GM19455 (cell line): ENCODE measurements around the gene YIPF3.
"Not testable (repeated sequence)": the region's sequence is repeated elsewhere in the genome, so short reads cannot be mapped to it uniquely, and the experiment has no call there.

Source experiments
- ATAC-seq: cut with Tn5 transposase; IDR thresholded peaks from one replicate; pipeline ENCODE4 v1.9.1; 2021; ENCODE audit not compliant: unreplicated experiment

The YIPF3 gene

DNA sequence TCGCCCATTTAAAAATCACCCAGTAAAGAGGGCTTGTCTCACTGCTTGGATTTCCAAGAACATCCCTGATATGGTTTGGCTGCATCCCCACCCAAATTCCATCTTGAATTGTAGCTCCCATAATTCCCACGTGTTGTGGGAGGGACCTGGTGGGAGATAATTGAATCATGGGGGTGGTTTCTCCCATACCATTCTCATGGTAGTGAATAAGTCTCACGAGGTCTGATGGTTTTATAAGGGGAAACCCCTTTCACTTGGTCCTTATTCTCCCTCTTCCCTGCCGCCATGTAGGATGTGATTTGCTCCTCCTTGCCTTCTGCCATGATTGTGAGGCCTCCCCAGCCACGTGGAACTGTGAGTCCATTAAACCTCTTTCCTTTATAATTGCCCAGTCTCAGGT is 49.5 kb downstream of the YIPF3 start:
- ATAC-seq, result not testable (repeated sequence)

DNA sequence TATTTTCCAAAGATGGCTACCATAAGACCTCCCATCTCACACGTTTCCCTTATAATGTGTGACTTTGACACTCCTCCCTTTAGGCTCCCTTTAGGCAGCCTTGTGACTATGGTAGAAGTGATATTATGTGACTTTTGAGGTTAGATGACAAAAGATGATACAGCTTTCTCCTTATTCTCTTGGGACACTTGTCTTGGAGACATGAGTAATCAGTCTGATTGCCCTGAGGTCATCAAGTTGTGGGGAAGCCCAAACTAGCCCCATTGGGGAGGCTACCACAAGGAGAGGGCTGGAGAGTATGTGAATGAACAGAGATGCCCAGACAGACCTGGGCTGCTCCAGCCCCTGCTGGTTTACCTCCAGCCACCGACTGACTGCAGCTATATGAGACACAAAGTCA is 50.8 kb downstream of the YIPF3 start:
- ATAC-seq, result no peak

DNA sequence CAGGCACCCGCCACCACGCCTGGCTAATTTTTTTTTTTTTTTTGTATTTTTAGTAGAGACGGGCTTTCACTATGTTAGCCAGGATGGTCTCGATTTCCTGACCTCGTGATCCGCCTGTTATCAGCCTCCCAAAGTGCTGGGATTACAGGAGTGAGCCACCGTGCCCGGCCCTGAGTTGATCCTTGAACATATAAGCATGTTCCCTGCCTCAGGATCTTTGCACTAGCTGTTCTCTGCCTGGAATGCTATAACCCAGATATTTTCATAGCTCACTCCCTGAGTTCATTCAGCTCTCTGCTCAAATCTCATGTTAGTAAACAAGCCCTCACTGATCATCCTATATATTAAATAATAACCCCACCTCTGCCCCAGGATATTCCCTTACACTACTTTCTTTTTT is 52.4 kb downstream of the YIPF3 start:
- no peak for ATAC-seq

DNA sequence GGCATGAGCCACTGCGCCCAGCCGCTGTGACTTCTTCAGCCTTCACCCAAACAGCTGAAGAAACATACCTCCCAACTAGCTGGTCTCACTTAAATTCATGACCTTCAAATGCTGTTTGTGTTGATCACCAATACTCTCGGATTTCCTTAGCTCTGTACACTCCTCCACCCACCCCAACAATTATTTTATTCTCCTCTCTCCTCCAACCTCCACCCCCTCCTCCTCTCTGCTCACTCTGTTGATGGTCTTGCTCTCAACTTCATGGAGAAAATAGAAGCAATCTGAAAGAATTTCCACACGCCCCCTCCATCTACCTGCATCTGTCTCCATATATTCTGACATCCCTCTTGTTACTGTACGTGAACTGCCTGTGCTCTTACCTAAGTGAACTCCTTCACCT is 54.8 kb downstream of the YIPF3 start:
- ATAC-seq, result no peak
